SKM-1 treated with dmso at 0.1 percent for 144 hours (cell line): ENCODE results near the gene PAX9.
"Not testable (repeated sequence)": the region's sequence is repeated elsewhere in the genome, so short reads cannot be mapped to it uniquely, and the experiment has no call there.

Source experiments
- DNase-seq: peaks from one replicate; lab custom pipeline; 2025; ENCODE audit not compliant: unreplicated experiment; lab: John Stamatoyannopoulos, UW

The PAX9 gene

DNA sequence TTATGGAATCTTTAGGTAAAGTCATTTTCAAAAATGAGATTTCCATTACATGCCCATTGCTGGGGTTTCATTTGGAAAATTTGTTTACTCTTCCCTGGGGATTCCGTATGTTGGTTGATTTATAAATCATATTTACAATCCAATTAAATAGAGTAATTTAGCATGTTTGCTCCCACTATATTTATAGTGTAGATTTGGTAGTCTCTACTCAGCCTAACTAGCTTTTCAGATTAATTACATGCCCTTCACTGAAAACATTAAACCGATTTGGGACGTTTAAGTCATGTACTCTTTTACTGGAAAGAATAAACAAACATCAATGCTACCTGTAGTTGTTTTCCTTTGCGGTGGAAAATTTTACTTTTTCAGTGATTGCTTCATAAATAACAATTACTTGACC, 10.4 kb downstream of the PAX9 start:
- no peak for DNase-seq

DNA sequence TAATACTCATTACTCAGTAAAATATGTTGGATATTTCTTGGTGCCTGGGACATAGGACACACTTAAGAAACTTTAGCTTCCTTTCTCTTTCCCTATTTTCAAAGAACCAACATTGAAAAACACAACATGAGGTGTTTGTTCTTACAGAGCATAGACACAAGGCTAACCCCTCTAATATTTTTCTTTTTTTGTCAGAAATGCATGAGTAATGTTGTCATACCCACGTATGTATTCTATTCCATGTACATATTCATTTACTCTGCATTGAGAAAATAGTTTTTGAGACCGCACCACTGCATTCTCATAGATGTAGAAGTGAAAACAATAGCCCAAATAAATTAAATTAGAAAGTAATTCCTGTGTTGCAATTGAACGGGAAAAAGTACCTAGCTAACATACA, 13.0 kb downstream of the PAX9 start:
- no peak for DNase-seq

DNA sequence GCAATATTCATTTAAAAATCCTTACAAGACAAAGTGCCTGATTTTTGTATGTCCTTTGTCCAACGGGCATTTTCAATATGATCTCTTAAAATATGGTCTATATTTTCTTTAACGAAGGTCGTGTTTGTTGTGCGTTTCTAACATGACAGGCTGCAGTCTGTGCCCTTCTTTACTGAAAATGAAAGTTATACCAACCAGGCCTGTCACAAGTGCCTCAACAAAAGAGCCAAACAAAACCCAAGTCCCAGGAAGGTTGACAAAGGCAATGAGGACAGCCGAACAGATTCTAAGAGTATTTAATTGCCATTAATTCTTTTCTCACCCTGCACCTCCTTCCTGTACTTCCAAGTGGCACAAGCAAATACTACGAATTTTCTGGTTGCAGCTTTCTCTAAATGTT, 13.9 kb downstream of the PAX9 start:
- DNase-seq, result no peak

DNA sequence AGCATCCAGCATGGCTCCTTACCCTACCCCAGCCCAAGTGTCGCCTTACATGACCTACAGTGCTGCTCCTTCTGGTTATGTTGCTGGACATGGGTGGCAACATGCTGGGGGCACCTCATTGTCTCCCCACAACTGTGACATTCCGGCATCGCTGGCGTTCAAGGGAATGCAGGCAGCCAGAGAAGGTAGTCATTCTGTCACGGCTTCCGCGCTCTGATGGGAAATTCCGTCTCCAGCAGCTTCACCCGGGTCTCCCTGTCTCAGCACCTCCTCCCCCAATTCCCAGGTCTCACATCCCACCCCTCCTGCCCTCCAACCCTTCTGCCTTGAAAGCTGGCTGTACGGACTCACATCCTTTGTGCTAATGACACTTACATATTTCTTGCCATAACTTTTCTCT, 14.6 kb downstream of the PAX9 start:
- no peak for DNase-seq

DNA sequence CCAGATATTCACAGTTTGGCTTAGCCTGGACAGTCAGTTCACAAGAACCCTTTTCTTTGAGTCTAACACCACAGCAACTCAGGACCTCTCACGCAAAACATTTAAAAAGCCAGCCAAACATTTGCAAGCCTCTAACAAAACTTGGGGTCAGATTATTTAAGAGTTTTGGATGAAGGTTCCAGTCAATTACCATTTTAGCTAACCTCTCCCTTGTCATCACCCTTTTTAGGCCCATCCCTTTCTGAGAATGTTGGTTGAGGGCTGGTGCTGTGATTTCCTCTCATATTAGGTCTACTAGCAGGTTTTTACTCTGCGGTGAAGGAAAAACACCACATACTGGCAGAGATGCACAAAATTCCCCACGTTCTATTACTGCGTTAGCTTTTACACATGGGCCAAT, 20.7 kb downstream of the PAX9 start:
- DNase-seq, result no peak

DNA sequence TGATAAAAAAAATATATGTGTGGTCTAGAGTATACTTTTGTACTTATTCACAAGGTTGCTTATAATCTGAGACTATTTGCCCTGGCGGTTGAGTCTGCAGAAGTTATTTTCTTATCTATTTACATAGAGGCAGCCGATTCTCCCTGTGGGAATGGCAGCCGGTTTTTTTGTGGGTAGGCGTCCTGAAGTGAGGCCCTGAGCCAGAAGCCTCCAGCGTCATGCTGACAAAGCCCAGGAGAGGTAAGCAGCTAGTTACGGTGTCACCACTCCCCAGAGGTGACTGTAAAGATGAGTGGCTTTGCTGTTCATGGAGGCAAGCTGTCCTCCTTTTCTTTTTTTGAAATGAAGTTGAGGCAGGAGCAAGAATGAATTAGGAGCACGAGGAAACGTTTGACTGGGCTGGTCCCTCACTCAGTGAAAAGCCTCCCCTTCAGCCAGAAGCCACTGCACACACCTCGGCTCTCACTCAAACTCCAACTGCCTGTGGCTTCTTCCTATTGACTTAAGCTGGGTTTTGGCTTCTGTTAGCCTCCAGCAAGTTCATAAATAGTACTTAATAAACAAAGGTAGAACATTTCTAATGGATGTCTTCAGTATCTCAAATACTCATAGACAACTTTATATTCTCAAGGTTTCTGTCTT, 21.5 kb downstream of the PAX9 start:
- DNase-seq, result no peak

DNA sequence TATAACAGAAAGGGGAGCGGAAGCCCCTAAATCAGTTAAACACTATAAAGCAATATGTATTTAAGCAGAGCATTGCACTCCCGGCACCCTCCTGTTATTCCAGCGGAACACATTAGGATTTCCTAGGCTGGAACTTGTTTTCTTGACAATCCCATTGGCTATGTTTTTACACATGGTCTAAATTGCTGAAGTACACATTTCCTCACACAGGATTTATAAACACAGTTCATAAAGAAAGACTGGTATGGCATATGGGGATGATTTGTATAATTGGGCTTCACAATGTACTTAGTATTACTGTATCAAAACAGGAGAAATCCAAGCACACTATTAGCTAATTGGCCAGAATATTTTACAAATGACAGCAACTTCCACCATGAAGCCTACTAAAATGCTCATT, 23.3 kb downstream of the PAX9 start:
- DNase-seq, result no peak

DNA sequence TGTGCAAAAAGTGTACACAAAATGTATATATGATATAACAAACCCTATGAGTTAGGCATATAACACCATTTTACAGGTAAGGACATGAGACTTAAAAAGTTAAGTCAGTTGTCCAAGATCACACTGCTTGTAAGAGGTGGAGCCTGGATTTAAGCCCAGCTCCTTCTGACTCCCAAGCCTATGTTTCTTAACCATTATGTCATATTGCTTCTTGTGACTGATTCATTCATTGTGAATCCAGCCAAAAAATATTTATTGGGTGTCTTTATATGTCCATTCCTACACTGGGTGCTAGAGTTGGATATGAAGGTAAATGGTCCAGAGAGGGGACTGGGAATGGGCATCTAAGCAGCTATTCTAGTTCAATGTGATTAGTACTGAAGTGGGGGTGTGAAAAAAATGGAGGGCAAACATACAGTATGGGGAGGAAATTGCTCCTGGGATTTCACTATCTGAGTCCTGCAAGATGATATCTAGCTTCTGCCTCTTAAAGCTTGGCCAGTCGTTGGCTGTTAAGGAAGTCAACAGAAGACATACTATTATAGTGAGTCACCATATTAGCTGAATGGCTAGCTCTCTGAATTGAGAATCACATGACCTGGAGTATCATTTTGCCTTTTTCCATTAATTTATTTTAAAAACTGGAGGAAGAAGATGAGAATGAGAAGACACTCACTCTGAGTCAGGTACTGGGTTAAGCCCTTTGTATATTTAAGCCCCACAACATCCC, 28.8 kb downstream of the PAX9 start:
- no peak for DNase-seq

DNA sequence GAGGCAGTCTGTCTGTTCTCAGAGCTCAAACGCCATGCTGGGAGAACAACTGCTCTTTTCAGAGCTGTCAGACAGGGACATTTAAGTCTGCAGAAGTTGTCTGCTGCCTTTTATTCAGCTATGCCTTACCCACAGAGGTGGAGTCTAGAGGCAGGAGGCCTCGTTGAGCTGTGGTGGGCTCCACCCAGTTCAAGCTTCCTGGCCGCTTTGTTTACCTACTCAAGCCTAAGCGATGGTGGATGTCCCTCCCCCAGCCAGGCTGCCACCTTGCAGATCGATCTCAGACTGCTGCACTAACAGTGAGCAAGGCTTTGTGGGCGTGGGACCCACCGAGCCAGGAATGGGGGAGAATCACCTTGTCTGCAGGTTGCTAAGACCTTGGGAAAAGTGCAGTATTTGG, 37.8 kb downstream of the PAX9 start:
- DNase-seq, result not testable (repeated sequence)

DNA sequence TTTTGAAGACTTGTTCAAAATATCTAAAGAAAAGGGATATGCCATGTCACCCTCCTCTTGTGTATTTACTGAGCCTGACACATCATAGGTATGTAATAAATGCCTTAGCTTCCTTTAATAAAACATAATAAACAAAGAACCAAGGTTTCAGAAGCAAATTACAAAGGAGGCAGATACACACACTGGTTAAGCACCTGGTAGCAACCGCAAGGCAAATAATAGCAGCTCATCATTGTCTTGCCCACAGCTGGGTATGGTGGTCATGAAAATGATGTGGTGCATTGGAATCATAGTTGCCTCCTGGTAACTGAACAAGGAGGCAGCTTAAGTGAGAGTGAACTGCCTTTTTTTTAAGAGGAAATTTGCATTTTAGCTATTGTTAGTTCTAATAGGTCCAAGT, 39.0 kb downstream of the PAX9 start:
- no peak for DNase-seq

DNA sequence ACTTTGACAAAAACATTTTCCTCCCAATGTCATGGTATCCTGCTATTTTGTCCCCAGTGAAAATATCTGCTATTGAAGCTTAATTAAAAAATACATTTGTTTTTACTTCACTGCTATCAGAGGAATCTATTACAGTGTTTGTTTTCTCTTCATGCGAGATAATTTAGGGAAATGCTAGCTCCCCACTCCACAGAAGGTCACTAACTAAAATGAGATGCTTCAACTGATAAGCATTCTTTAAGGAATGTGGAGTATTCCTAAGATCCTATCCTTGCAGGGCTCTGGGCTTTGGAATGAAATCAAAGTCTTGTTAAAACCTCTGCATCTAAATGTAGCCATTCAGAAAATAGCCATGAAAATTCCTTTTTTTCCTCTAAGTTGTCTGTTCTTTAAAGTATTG, 39.5 kb downstream of the PAX9 start:
- no peak for DNase-seq

DNA sequence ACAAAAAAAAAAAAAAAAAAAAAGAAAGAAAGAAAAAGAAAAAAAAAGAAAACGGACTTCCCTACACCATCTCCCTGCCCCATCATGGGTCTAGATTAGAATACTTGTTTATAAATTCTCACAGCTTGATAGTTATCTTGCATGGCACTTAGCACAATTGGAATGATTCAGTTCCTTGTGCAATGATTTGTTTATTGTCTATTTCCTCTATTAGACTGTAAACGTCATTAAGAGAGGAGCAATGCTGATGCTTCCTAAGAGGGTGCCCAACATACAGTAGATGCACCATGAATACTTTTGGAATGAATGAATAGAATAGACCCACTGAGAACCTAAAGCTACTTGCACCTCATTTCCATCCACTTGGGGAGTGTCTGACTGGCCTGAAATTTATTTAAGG, 40.8 kb downstream of the PAX9 start:
- DNase-seq, result no peak

DNA sequence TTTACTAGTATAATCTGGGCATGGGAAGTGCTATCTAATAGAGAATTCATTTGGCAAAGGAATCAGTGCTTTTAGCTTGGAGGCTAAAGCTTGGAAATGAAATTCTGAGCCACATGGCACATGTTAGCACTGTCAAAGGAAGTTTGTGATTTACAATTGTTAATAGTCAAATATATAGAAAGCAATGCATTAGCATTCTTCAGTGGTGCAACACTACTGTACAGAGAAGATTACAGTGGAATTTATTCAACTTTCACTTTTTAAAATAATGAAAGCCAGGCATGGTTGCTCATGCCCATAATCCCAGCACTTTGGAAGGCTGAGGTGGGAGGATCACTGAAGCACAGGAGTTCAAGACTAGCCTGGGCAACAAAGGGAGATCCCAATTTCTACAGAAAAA, 45.9 kb downstream of the PAX9 start:
- no peak for DNase-seq

DNA sequence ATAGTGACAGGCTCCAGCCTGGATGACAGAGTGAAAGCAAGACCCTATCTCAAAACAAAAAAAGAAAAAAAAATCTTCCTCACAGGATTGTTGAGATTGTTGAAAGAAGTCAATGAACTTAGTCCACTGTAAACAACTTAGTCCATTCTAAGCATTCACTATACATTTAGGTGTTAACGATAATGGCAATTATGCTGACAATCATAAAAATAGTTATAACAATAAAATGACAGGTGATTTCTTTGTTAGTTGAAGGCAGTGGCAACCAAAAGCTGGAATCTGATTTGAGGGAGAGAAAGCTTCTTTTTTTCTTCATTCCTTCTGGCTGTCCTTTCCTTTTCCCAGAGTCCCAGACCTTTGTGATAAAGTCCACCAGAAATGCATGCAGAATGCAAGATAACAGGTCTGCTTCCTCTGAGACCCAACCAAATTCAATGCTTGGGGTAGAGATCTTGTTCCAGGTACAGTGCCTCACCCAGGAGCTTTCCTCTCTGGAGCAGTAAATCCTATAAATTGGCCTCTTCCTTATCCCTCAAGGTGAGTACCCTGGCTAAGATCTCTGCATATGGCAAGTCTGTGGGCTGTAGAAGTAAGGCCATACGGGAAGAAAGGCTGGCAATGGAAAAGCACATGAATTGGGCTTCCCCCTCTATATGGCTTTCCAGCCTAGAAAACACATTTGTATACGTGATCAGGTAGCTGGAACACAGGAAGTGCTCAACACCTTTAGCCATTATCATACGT, 52.5 kb downstream of the PAX9 start:
- DNase-seq, result no peak

DNA sequence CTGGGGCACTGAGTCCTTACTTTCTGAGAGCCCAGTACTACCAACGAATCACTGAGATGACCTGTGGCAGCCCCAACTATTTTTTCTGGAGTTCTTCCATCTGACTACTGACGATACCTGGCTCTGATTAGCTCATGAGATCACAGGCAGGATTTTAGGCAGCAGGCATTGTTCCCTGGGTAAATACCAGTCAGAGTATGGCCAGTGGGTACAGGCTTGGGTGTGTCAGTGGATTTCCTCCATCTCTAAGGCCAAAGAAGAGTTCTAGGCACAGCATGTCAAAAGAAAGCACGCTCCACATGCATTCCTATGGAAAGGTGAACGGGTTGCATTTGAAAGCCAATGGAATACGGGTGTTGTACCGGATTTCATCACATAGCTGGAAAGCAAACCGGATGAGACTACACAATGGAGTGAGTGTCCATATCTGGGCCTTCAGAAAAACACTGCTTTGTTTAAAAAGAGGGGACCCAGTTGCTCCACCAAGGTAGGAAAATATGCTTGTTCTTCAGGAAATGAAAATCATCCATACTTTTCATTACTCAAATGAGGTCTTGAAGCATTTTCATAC, 55.0 kb downstream of the PAX9 start:
- DNase-seq, result no peak

DNA sequence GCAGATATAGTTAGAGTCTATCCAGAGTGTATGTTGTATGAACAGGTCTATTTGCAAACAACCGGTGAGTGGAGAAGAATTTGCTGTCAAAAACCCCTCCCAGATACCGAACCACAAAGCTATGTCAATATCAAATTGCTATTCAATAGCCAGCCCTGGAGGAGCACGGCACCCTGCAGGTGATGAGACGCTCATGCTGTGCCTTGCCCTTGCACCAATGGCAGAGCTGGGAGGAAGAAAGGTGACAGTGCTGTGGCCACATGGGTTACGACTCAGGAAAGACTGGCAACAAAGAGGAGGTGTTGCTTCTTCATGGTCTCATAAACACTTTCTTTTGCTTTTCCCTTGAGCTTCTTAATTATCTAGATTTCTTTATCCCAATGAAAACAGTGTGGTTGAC, 55.7 kb downstream of the PAX9 start:
- DNase-seq, result no peak

DNA sequence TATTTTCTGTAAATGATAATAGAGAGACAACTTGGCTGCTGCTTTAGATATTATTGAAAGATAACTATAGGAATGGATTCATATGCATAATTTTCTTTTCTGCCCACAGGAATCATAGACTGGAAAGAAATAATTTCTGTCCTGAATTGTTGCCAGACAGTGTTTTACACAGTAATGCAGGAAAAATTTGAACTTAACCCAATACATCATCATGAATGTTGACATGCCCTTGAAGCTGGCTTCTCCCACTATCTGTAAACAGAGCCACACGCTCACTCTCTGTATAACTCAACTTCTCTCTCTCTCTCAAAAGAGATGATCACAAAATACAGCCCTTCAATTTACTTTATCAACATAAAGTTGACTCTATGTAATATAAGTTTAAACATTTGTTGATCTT, 56.6 kb downstream of the PAX9 start:
- no peak for DNase-seq

DNA sequence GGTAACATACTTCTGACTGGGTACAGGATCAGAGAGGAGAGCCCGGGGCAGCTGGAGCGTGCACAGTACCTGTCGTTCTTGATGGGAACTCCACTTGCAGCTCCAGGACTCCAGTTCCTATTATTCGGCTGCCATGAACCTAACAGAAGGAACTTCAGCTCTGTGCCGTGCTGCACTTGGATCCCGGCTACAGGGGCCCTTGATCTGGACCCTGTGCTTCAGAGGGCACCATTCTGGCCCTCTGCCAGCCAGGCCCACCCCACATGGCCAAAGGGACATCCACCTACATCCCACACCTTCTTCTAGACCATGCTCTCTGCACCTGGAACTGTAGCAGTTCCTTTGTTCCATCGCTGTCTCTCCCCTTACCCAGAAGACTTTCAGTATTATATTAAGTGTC, 58.2 kb downstream of the PAX9 start:
- DNase-seq, result no peak

DNA sequence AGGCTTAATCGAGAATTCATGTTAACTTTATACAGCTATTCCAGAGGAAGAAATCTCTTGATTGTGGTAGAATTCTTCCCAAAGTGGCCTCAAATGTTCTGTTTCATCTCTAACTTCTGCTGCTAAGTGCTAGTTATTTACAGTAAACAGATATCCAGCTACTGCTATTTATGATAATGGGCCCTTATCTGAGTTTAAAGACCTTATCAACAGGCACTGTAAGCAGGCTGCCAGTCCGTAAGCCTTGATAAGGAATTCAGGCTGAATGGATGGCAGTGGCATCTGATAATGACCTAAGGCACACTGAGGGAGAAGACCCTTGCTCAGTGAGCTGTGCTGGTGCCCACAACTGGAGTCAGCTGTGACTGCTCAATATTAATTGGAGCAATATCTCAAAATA, 59.0 kb downstream of the PAX9 start:
- DNase-seq, result no peak

DNA sequence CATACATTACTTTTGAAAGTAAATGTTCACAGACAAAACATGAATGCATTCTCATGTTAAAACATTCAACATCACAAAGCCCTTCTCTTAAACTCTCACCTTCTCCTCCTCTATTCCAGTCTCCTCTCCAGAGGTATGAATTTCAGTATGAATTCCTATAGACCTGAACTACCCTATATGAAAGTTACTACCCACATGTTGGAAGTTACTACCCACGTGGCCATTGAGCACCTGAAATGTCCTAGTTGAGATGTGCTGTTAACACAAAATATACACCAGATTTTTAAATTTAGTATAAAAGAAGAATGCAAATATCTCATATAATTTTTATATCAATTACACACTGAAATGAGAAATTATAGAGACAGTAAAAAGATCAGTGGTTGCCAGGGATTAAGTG, 60.2 kb downstream of the PAX9 start:
- DNase-seq, result no peak

DNA sequence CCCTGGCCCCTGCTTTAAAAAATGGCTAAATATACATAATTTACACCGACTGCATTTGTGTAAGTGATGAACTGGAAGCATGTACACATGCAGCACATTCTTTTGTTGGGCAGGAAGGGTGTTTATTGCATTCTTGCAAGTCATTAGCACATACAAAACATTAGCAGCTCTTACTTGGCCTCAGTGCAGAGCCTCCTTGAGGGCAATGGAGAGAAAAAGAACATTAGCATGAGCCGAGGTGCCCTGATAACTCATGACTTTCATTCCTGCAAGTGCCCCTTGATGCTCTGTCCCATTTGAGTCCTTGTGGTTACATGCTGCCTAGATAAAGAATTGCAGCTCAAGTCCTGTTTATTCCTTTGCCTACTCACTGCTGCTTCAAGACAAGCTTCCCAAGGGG, 61.9 kb downstream of the PAX9 start:
- no peak for DNase-seq

DNA sequence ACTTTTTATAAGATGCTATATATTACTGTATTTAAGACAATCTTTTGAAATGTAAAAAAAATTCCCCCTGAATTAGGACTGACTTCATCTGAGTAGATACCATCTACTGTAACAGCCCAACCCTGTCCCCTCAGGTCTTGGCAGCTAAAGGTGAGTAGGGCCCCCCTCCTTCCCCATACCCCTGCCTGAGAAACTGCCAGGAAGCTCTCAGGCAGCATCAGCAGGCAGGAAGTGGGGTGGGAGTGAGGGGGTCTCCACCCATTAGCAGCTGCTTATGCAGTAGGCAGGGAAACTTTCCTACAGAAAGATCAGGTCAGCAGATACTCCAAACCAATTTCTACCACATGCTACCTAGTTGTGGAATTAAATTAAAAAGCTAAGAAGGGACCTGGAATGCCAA, 62.5 kb downstream of the PAX9 start:
- no peak for DNase-seq
